HCT116 (cell line): ENCODE measurements around the gene PARVA. TPM values are rescaled to one million over a fixed set of nuclear protein-coding genes. Genes with fewer than 3 reads are reported as not detected.

Experiments
- ATAC-seq: fragments of 200-7000 bp; cut with Tn5 transposase; 2 replicates; pipeline ENCODE4 v1.9.1; 2020; ENCODE audit warnings: mild to moderate bottlenecking, moderate library complexity
- BruUV-seq: library from RNA; stranded (reverse); fragments of 400-500 nt; replicated peaks from 2 replicates; lab custom pipeline; 2021; lab: Mats Ljungman, UMichigan
- CTCF ChIA-PET: fragments of 300-600 bp; sonication (Branson Sonifier 250); formaldehyde crosslinking; loops from one replicate; lab custom pipeline; 2021; ENCODE audit warnings: antibody characterized with exemption; lab: Charles Lee
- POLR2A ChIA-PET: fragments of 300-600, 350-600 bp; sonication (Branson Sonifier 250); formaldehyde crosslinking; loops from one replicate; lab custom pipeline; 2021; ENCODE audit warnings: antibody characterized with exemption; lab: Charles Lee
- RAD21 ChIA-PET, 2 experiments: fragments of 300-600 bp; sonication (Branson Sonifier 250); formaldehyde crosslinking; loops; one replicate each; lab custom pipeline; 2023; ENCODE audit warnings: low total read pairs in 2 of 2; ENCODE audit not compliant: uncharacterized antibody in 2 of 2, unreplicated experiment in 2 of 2, low non-redundant PET in 1 of 2; lab: Charles Lee
- DNase-seq: peaks from one replicate; pipeline ENCODE4 v3.0.0-alpha.2; 2010; ENCODE audit warnings: low read depth, low spot score
- H2AFZ ChIP-seq: fragments of 200-600 bp; shearing (Covaris generic), sonication (generic); 2 replicates; pipeline ENCODE4 v1.6.1; 2017; ENCODE audit warnings: low read depth, mixed run types, mixed read lengths, antibody characterized with exemption, low read length; ENCODE audit not compliant: poor library complexity, severe bottlenecking
- H3K27ac ChIP-seq: 2 replicates; pipeline ENCODE4 v1.5.1; 2012; ENCODE audit warnings: low read depth, low read length
- H3K27me3 ChIP-seq: fragments of 200-600 bp; sonication (generic); 2 replicates; pipeline ENCODE4 v1.6.1; 2016; ENCODE audit warnings: mixed run types, low read length, mixed read lengths; ENCODE audit not compliant: insufficient read depth
- H3K36me3 ChIP-seq, 2 experiments: fragments of 200-500 bp in 1 of 2; fragments of 200-600 bp in 1 of 2; sonication (Bioruptor generic) in 1 of 2; sonication (generic) in 1 of 2; 2 replicates each; pipeline versions ENCODE4 v1.5.1 to v1.6.1; 2014 to 2016; ENCODE audit warnings: low read length in 2 of 2, inconsistent platforms in 1 of 2, mixed read lengths in 1 of 2, mixed run types in 1 of 2; ENCODE audit not compliant: insufficient read depth in 2 of 2, control insufficient read depth in 1 of 2
- H3K4me1 ChIP-seq, 2 experiments: fragments of 200-600 bp in 1 of 2; sonication (generic) in 1 of 2; 2 replicates each; pipeline versions ENCODE4 v1.5.1 to v1.6.1; 2012 to 2017; ENCODE audit warnings: low read length in 2 of 2, inconsistent platforms in 1 of 2, mild to moderate bottlenecking in 1 of 2, mixed read lengths in 1 of 2, mixed run types in 1 of 2, moderate library complexity in 1 of 2; ENCODE audit not compliant: insufficient read depth in 2 of 2, control insufficient read depth in 1 of 2
- H3K4me2 ChIP-seq: fragments of 200-600 bp; sonication (generic); 2 replicates; pipeline ENCODE4 v1.6.1; 2017; ENCODE audit warnings: mixed run types, low read length, mixed read lengths
- H3K4me3 ChIP-seq, 2 experiments: fragments of 200-600 bp in 1 of 2; sonication (generic) in 1 of 2; replicated peaks in 1 of 2; 2 replicates each; pipeline ENCODE4 v1.5.1; 2011 to 2016; ENCODE audit warnings: low read length in 2 of 2, control low read depth in 1 of 2, low read depth in 1 of 2, mild to moderate bottlenecking in 1 of 2, mixed read lengths in 1 of 2, mixed run types in 1 of 2
- H3K79me2 ChIP-seq: fragments of 200-600 bp; sonication (generic); 2 replicates; pipeline ENCODE4 v1.6.1; 2017; ENCODE audit warnings: mild to moderate bottlenecking, mixed run types, low read length, moderate library complexity, mixed read lengths; ENCODE audit not compliant: insufficient read depth
- H3K9ac ChIP-seq: fragments of 200-600 bp; sonication (generic); 2 replicates; pipeline ENCODE4 v1.6.1; 2016; ENCODE audit warnings: low read length, mixed read lengths
- H3K9me2 ChIP-seq: fragments of 200-600 bp; sonication (generic), shearing (Covaris generic); 2 replicates; pipeline ENCODE4 v1.6.1; 2017; ENCODE audit warnings: mixed run types, mild to moderate bottlenecking, moderate library complexity; ENCODE audit not compliant: insufficient read depth
- H3K9me3 ChIP-seq, 2 experiments: fragments of 200-500 bp in 1 of 2; fragments of 200-600 bp in 1 of 2; sonication (Bioruptor generic) in 1 of 2; sonication (generic) in 1 of 2; 2 replicates each; pipeline ENCODE4 v1.6.1; 2014 to 2017; ENCODE audit warnings: low read length in 2 of 2, mixed read lengths in 2 of 2, inconsistent platforms in 1 of 2, low read depth in 1 of 2, mild to moderate bottlenecking in 1 of 2, mixed run types in 1 of 2, moderate library complexity in 1 of 2; ENCODE audit not compliant: control insufficient read depth in 1 of 2, insufficient read depth in 1 of 2
- H4K20me1 ChIP-seq: fragments of 200-600 bp; sonication (generic), shearing (Covaris generic); 2 replicates; pipeline ENCODE4 v1.6.1; 2017; ENCODE audit warnings: mixed run types, mild to moderate bottlenecking, moderate library complexity; ENCODE audit not compliant: insufficient read depth
- CBX3 ChIP-seq: IDR thresholded peaks from 2 replicates; pipeline ENCODE4 v1.6.1; 2012; ENCODE audit warnings: low read depth
- CEBPB ChIP-seq: IDR thresholded peaks from 2 replicates; pipeline ENCODE4 v1.6.1; 2012; ENCODE audit warnings: low read depth
- EGR1 ChIP-seq: IDR thresholded peaks from 2 replicates; pipeline ENCODE4 v1.6.1; 2012; ENCODE audit warnings: low read depth
- ELF1 ChIP-seq: IDR thresholded peaks from 2 replicates; pipeline ENCODE4 v1.6.1; 2012; ENCODE audit warnings: low read depth, borderline replicate concordance
- EZH2 ChIP-seq: fragments of 200-600 bp; sonication (generic); IDR thresholded peaks from 2 replicates; pipeline ENCODE4 v1.6.1; 2017; ENCODE audit warnings: antibody characterized with exemption, mixed run types
- FOSL1 ChIP-seq: IDR thresholded peaks from 2 replicates; pipeline ENCODE4 v1.6.1; 2012; ENCODE audit warnings: low read depth
- JUND ChIP-seq: IDR thresholded peaks from 2 replicates; pipeline ENCODE4 v1.6.1; 2012
- POLR2A ChIP-seq: IDR thresholded peaks from 2 replicates; pipeline ENCODE4 v1.7.0; 2011; ENCODE audit warnings: borderline replicate concordance; ENCODE audit not compliant: insufficient read depth, insufficient read length; ENCODE audit errors: extremely low read depth
- SIN3A ChIP-seq: IDR thresholded peaks from 2 replicates; pipeline ENCODE4 v1.6.1; 2012; ENCODE audit warnings: low read depth
- SP1 ChIP-seq: IDR thresholded peaks from 2 replicates; pipeline ENCODE4 v1.6.1; 2012; ENCODE audit warnings: low read depth
- SRF ChIP-seq: IDR thresholded peaks from 2 replicates; pipeline ENCODE4 v1.6.1; 2012; ENCODE audit warnings: low read depth
- YY1 ChIP-seq: IDR thresholded peaks from 2 replicates; pipeline ENCODE4 v1.6.1; 2011; ENCODE audit warnings: low read length, low read depth, moderate library complexity, mild to moderate bottlenecking; ENCODE audit not compliant: insufficient replicate concordance; ENCODE audit errors: extremely low read depth
- ZFX ChIP-seq: fragments of 450-650 bp; IDR thresholded peaks from 2 replicates; pipeline ENCODE4 v1.6.1; 2017
- intact Hi-C: fragments of 100-400 bp; cut with micrococcal nuclease; formaldehyde crosslinking; loops from 2 replicates; pipeline ENCODE4 v1.10.0; 2022
- total RNA-seq: library from RNA; stranded (reverse); gene quantifications from one replicate; pipeline ENCODE4 v1.2.1, GENCODE V29; 2021; ENCODE audit not compliant: unreplicated experiment
- TF ChIP-seq, protein P1 (sequence below): IDR thresholded peaks from 2 replicates; pipeline ENCODE4 v1.6.1; 2012
- TF ChIP-seq, protein P2 (sequence below): IDR thresholded peaks from 2 replicates; pipeline ENCODE4 v1.6.1; 2012
- TF ChIP-seq, protein P3 (sequence below), 3 experiments: fragments of 200-600 bp in 1 of 3; sonication (generic) in 1 of 3; IDR thresholded peaks in 2 of 3; conservative IDR thresholded peaks in 1 of 3; 2 replicates each; pipeline ENCODE4 v1.5.1; 2012 to 2017; ENCODE audit warnings: low read depth in 2 of 3, low read length in 2 of 3, antibody characterized with exemption in 1 of 3, borderline replicate concordance in 1 of 3, control low read depth in 1 of 3, mild to moderate bottlenecking in 1 of 3, mixed read lengths in 1 of 3, mixed run types in 1 of 3, moderate library complexity in 1 of 3; ENCODE audit not compliant: insufficient read depth in 1 of 3
- TF ChIP-seq, protein P4 (sequence below): IDR thresholded peaks from 2 replicates; pipeline ENCODE4 v1.6.1; 2012; ENCODE audit warnings: low read depth

PARVA gene
- total RNA-seq, 1 experiment from 2014 or later: 18.4 TPM

DNA sequence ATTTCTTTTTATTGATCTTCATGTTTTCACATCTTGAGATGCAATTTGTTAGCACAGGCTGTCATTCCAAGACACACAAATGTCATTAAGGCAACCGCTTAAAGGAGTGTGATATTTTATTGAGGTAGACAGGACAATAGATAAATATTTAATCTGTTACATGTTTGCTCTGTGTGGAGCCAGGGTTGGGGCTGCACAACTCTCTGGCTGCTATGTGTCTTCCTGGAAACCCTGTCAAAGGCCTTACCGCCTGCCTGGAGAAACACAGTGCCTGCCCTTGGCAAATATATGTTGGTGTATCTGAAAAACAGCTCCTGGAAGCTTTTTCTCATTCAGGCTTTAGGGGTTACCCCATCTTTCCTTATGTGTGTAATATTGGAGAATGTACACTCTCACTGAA, 157.2 kb downstream of the PARVA start:
- DNase-seq: no peak
- no peaks in the 10 kb centered on the region for H3K9me3 ChIP-seq
- no peaks in the 10 kb centered on the region for H3K36me3 ChIP-seq
- ChIA-PET RAD21 (no interaction called here), CTCF (no interaction called here), POLR2A (no interaction called here)
- BruUV-seq: no TSS peak
- H3K27me3 ChIP-seq: no peaks in the 10 kb centered on the region
- intact Hi-C loops: no loop called here
- H3K9me2 ChIP-seq: no peaks in the 10 kb centered on the region
- H3K4me1 ChIP-seq: no peaks in the 10 kb centered on the region
- no peak overlapping the region for H3K9ac ChIP-seq
- H3K79me2 ChIP-seq: no peaks in the 10 kb centered on the region
- ATAC-seq: no peak
- H3K4me2 ChIP-seq: no peak overlapping the region
- H4K20me1 ChIP-seq: no peaks in the 10 kb centered on the region
- H3K4me3 ChIP-seq: no peak overlapping the region
- no peak overlapping the region for H2AFZ ChIP-seq
- H3K27ac ChIP-seq: no peak overlapping the region
- TF ChIP-seq, protein P1, sequence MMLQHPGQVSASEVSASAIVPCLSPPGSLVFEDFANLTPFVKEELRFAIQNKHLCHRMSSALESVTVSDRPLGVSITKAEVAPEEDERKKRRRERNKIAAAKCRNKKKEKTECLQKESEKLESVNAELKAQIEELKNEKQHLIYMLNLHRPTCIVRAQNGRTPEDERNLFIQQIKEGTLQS: no peak
- TF ChIP-seq, protein P2, sequence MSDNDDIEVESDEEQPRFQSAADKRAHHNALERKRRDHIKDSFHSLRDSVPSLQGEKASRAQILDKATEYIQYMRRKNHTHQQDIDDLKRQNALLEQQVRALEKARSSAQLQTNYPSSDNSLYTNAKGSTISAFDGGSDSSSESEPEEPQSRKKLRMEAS: no peak
- TF ChIP-seq SIN3A (no peak), SRF (no peak), SP1 (no peak), FOSL1 (no peak), POLR2A (no peak), YY1 (no peak), EZH2 (no peak), JUND (no peak), EGR1 (no peak), ZFX (no peak), CBX3 (no peak), CEBPB (no peak), ELF1 (no peak)
- TF ChIP-seq, protein P3, sequence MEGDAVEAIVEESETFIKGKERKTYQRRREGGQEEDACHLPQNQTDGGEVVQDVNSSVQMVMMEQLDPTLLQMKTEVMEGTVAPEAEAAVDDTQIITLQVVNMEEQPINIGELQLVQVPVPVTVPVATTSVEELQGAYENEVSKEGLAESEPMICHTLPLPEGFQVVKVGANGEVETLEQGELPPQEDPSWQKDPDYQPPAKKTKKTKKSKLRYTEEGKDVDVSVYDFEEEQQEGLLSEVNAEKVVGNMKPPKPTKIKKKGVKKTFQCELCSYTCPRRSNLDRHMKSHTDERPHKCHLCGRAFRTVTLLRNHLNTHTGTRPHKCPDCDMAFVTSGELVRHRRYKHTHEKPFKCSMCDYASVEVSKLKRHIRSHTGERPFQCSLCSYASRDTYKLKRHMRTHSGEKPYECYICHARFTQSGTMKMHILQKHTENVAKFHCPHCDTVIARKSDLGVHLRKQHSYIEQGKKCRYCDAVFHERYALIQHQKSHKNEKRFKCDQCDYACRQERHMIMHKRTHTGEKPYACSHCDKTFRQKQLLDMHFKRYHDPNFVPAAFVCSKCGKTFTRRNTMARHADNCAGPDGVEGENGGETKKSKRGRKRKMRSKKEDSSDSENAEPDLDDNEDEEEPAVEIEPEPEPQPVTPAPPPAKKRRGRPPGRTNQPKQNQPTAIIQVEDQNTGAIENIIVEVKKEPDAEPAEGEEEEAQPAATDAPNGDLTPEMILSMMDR (IDR thresholded peaks at IDR 0.05 in 2 of 3, conservative IDR thresholded peaks at IDR 0.05 in 1 of 3; ENCODE audit: borderline replicate concordance in 1 of 3, insufficient read depth in 1 of 3, low read depth in 2 of 3, low read length in 2 of 3): no peak
- TF ChIP-seq, protein P4, sequence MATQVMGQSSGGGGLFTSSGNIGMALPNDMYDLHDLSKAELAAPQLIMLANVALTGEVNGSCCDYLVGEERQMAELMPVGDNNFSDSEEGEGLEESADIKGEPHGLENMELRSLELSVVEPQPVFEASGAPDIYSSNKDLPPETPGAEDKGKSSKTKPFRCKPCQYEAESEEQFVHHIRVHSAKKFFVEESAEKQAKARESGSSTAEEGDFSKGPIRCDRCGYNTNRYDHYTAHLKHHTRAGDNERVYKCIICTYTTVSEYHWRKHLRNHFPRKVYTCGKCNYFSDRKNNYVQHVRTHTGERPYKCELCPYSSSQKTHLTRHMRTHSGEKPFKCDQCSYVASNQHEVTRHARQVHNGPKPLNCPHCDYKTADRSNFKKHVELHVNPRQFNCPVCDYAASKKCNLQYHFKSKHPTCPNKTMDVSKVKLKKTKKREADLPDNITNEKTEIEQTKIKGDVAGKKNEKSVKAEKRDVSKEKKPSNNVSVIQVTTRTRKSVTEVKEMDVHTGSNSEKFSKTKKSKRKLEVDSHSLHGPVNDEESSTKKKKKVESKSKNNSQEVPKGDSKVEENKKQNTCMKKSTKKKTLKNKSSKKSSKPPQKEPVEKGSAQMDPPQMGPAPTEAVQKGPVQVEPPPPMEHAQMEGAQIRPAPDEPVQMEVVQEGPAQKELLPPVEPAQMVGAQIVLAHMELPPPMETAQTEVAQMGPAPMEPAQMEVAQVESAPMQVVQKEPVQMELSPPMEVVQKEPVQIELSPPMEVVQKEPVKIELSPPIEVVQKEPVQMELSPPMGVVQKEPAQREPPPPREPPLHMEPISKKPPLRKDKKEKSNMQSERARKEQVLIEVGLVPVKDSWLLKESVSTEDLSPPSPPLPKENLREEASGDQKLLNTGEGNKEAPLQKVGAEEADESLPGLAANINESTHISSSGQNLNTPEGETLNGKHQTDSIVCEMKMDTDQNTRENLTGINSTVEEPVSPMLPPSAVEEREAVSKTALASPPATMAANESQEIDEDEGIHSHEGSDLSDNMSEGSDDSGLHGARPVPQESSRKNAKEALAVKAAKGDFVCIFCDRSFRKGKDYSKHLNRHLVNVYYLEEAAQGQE: no peak
- TF ChIP-seq, all 23 proteins: peak for 0
